Inflammatory macrophage treated with lipopolysaccharide for 1 hour (primary cell): ENCODE data around the gene LRIT2.

Experiments used
- DNase-seq, 2 donors: peaks; one replicate each; pipeline ENCODE4 v3.0.0-alpha.2; 2020 to 2022

Gene LRIT2, protein sequence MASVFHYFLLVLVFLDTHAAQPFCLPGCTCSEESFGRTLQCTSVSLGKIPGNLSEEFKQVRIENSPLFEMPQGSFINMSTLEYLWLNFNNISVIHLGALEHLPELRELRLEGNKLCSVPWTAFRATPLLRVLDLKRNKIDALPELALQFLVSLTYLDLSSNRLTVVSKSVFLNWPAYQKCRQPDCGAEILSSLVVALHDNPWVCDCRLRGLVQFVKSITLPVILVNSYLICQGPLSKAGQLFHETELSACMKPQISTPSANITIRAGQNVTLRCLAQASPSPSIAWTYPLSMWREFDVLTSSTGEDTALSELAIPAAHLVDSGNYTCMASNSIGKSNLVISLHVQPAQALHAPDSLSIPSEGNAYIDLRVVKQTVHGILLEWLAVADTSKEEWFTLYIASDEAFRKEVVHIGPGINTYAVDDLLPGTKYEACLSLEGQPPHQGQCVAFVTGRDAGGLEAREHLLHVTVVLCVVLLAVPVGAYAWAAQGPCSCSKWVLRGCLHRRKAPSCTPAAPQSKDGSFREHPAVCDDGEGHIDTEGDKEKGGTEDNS

DNA sequence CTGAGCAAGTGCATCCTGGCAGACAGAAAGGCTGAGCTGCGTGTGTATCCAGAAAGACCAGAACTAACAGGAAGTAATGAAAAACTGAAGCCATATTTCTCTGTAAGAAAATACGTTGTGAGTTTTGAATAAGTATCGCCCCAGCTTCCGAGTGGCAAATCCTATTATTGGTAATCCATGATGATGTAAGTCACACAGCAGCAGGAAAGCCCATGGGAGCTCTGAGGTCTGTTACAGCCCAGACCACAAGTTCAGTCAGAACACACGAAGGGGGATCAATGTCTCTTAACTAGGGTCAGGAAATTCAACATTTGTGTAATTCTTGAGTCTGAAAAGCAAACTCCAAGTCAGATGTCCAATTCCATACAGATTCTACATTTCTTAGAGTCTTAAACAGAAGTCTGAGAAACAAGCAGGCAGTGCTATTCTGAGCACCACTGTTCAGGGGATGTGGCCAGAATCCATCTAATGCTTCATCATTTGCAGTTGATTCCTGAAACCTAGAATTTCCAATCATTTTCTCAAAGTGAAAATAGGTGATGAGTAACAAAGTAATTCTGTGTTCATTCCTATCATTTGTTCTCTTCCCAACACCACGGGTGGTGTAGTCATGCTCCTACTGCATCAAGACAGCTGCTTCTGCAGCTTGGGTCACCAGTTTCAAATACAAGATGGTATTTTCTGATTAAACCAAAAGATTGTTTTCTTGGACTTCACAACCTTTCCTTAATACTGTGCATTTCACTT lies at the start of gene LRIT2:
Gene LRIT2, minus strand, starts transcription at position 118 of the 747 bp plus-strand sequence. Its CDS starts 24 bp downstream, at position 94.
- DNase-seq = no peak

DNA sequence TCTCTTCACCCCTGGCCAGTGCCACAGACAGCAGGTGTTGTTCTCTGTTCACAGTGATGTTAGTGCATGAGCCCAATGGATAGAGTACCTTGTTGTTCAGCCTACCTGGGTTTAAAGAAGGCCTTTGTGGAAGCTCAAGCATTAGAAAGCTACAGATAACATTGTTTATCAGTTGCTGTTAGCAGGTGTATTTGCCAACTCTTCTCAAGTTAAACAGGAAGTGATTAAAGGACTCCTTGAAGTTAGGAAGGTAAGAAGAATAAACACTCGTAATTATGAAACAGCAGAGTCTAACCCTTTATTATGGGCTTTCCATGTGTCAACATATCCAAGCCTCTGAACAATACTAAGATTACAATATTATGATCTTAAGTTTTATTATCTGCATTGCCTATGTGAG lies 45.4 kb upstream of the LRIT2 start:
- no peak for DNase-seq

DNA sequence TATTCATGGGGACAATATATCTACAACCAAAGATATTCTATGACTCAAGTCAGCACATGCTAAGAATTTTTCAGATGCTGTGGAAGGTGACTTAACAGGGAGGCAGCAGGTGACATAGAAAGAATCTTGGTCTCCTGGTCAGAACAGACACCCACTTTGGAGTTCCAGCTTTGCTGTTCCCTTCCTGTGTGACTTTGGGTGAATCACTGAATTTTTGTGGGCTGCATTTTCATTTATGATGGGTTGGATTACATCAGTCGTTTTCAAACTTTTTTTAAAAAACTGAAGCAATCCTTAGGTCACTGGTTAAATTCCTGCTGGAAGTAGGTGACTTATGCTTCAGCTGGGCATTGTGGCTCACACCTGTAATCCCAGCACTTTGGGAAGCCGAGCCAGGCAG lies 44.4 kb upstream of the LRIT2 start:
- DNase-seq = no peak

DNA sequence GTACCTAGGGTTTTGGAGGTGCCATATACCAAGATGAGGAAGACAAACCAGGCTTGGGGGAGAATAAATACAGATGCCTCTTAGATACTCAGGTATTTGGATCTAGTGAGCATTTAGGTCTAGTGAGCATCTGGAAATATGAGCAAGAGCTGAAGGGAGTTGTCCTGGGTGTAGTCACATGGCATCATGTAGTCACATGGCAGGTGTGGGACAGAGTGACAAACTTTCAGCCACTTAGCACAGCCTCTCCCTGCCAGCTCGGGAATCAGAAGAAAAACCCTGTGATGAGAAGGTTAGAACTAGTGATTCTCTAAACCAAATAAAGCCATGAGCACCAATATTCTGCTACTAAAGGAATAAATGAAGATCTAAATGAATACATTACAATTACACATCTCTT lies 43.8 kb upstream of the LRIT2 start:
- DNase-seq = no peak

DNA sequence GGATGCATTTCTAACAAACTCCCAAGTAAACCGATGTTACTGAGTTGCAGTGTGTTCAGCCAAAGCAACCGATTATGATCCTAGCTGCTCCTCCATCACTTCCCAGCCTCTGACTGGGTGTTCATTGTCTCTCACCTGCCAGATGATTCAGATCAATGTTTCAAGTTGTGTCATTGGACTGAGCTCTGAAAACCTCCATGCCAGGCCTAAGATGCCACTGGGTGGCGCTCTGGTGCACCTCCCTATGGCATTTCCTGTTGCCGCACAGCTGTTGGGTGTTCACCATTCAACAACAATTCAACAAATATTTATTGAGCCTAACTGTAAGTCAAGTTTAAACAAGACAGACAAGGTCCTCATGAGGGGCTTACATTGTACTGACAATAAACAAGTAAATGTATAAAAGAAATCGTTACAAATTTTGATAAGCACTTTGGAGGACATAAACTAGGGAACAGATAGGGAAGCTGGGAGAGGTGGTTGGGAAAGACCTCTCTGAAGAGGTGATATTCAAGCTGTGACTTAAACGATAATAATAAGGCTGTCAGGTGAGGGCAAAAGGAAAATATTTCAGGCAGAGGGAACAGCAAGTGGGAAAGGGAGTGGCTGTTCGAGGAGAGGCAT lies 42.3 kb upstream of the LRIT2 start:
- peak; percentile 18 to 53 for DNase-seq

DNA sequence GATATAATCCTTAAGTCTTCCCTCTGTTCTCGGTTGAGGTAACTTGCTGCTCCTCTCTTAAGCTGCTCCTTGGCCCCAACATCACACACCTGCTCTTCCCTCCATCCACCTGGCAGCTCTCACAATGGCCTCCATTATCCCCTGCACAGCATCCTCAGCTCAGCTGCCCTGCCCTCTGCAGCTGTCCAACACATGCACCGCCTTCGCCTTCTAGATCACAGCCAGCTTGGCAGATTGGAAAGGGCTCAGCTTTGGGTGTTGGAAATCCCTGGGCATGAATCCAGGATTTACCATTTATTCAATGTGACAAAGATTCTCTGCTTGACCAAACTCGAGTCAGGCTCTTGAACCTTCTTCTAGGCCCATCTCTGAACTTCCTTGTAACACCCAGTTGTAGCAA lies 40.1 kb upstream of the LRIT2 start:
- DNase-seq = no peak

DNA sequence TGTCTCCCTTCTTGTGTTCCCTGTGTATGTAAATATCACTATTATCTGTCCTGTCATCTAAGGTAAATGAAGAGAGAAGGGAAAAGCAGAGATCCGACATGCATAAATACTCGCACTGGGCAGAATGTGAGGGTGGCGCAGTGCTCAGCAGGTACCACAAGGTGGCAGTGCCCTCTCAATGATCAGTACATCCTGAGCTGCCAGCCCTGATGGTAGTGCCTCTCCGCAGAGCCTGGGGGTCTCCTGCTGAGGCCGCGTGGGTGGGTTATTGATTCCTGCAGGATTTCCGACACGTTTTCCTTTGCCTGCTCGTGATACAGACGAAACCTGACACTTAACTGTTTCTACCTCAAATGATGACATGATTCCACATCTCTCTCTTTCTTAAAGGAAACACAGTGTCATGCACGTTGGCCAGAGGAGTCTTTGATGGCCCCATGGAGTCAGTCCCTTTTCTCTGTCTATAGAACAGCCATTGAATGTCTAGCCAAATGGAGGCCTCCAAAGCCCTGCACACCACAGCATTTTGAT lies 39.3 kb upstream of the LRIT2 start:
- peak; percentile 19 to 74 for DNase-seq

DNA sequence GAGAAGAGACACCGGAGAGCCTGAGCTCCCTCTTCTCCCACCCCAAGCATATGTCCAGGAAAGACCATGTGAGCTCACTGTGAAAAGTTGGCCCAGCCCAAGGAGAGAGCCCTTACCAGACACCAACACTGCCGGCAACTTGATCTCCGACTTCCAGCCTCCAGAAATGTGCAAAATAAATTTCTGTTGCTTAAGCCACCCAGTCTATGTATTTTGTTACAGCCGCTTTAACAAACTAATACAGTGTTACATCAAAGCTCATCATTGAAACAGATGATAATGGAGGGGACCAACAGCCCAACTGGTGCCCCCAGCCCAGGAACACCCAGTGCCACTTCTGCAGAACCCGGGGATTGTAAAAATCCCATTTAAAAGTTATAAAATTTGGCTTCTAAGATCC lies 38.4 kb upstream of the LRIT2 start:
- no peak for DNase-seq

DNA sequence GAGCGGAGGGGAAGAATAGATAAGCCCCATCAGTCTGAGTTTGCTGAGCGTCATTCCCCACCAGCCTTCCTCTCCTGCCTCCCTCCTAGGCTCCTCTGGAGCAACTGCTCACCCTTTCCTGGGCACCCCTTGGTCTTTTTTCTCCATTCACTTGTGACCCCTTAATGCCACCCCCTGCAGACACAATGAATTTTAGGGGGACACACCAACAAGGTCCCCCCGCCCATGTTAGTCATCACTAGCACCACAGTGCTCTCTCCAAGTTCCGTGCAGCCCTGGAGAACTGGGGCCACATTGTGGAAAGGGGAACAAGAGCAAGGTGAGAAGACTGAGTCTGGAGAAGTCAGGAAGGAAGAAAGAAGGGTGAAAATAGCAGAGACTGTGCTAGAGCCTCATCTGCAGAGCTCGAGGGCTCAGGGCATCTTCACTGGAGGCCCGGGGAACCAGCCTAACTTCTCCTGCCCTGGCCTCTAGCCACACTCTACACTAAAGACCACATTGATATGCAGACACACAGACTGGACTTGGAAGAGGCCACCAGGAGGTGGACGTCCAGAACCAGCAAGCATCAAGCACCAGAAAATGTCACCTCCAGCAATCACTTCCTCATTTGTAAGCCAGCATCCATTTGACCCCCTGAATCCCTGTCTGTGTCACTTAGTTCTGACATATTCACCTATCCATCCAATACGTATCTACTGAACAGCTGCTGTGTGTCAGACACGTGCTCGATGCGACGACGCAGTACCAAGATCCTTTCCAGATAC lies 37.0 kb upstream of the LRIT2 start:
- no peak for DNase-seq

DNA sequence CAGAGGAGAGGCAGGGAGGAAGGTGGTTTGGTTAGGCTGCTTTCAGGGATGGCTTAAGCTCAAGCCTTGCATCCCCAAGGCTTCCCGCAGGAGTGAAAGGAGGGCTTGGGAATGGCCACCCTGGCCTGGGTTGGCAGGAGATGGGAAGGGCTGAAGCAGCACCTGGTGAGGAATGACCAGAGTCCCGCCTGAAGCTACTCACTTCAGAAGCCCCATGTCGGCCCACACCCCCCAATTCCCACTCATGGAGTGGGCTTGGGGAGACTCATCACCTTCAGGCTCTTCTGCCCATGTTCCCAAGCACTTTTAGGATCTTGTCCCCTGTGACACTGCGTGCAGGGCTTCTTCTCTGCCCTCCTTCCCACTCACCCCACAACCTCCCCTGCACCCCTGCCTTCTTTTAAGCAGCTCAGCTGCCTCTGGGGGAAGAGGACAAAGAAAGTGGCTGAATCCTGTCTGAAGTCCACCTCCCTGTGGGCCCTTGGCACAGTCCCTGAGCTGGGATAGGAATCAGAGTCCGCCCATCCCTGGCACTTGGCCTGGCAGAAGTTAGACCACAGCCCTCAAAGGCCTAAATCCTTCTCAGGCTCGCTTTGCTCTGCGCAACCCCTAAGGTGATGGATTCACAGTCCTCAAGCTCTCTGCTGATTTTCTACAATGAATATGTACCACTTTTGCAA lies 36.0 kb upstream of the LRIT2 start:
- no peak for DNase-seq

DNA sequence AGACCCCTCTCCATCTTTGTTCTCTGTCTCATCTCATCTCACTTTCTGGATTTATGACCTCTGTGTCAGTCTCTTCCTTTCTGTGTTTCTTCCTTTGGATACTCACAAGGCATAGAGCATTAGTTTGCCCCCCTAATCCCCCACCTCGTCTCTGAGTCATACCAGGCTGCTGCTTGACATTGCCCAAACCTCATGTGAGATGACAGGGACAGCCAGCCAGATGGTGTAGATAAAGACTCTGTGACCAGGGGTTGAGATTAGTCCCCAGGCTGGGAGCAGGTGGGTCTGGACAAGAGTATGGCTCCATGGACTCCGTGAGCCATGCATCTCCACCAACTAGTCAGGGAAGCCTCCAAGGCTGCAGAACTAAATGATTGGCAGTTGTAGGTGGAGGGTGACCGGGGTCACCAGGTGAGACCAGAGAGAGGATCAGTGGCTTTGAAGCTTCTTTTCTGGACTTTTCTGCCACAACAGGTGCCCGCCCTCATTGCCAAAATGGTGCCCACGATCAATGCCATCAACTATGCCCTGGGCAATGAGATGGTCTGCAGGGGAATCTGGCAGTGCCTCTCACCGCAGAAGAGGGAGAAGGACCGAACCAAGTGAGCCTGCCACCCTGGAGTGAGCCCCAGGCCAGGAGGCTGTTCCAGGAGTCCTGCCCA lies 32.8 kb upstream of the LRIT2 start:
- DNase-seq = no peak

DNA sequence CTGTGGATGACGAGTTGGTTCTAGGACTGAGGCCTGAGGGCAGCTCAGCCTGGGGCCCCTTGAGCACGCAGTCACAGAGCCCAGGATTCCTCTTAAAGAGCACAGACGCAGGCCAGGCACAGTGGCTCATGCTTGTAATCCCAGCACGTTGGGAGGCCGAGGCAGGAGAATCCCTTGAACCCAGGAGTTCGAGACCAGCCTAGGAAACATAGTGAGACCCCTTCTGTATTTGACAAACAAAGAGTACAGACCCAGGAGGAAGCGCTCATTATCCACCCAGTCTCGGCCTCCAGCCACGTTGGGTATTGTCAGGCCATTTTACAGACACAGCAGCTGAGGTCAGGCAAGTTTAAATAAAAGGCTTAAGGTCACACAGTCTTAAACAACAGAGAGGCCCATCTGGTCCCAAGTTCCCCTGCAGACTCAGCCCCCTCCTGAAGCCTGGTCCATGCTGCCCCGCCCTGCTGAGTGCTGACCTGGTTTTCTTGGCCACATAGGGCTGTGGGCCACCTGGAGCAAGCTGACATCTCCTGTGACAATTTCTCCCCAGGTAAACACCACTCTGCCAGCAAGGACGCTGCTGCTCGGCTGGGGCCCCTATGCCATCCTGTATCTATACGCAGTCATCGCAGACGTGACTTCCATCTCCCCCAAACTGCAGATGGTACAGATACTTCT lies 32.1 kb upstream of the LRIT2 start:
- DNase-seq = no peak

DNA sequence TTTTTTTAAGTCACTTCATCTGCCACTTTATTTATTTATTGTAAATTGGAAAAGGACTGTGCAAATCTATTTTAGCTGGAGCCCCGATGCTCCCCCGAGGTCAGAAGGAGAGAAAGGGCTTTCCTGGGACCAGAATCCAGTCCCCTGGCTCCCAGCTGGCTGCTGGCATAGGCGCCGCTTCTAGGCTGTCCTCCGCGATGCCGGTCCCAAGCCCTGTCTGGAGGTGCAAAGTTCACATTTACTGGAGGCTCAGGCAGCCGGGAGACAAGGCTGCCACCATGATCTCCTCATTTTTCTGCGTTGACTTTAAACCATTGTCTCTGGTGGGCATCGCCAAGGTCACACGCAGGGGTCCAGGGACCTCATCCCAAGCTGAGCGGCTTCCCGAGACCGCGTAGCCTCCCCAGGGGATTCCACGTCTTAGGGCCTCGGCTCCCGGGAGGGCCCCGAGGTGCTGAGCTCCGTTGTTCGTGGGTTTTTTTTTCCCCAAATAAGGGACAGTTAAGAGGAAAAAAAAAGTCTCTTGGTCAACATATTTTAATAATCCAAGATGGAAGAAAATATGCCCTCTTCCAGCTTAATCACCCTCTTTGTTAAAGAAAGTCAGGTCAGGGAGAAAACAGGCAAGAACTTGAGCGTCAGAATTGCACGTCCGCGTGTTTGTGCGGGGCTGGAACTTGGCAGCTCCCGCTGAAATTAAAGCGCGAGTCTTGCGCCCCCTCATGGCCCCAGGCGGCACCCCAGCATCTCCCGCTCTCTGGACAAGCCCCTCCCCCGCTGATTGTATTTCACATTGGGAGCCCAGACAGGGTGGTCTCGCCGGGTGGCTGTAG lies 31.4 kb upstream of the LRIT2 start:
- DNase-seq = peak in 1 of 2 donors; percentile 14

DNA sequence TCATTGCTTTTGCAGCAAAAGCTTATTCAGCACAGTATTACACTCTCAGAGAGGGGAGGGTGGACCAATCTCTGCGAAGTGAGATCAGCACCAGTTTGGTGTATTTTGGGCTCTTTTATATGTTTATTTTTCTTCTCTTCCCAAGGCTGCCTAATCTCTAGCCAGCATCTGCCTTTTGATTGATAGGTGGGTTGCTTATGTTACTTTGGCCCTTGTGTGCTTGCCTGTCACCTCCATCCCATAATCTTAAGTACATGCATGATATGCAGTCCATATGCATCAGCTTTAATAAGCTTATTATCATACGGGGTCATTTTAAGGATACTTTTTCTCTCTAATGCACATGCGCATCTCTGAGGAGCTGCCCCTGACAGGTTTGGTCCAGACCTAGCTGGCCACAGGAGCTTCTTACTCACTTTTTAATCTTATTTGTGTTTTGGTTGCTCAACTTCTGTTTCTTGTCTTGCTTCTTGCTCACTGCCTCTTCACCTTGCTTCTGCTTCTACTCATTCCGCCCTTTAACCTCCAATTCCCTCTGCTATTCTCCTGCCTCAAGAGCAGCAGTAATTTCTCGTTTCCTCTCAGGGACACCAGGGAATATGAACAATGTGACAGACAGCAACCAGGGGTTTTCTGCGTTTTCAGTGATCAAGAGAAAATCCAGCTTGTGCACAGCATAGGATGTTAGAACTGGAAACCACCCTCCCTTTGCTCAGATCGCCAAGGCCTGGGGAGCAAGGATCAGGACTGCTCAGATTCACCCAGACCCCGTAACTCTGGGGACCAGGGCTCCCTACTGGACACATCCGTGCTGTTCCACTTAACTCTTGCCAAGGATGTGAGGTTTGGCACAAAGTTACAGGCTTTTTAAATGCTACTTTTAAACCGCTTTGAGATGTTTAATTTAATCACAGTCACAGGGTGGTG lies 29.5 kb upstream of the LRIT2 start:
- DNase-seq = no peak

DNA sequence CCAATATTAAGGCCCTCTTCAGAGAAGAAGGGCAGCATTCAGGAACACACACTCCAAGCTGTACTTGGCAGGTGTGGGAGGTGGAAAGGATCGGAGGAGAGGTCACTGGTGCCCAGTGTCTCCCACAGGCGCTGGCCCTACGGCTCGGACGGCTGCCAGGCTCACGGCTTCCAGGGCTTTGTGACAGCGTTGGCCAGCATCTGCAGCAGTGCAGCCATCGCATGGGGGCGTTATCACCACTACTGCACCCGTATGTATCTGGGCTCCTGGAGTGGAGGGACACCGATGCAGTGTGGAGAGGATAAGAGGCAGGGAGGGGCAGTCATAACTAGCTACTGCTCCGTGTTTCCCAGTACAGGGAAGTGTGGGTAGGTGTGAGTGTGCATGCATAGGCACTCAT lies 23.4 kb upstream of the LRIT2 start:
- DNase-seq = no peak

DNA sequence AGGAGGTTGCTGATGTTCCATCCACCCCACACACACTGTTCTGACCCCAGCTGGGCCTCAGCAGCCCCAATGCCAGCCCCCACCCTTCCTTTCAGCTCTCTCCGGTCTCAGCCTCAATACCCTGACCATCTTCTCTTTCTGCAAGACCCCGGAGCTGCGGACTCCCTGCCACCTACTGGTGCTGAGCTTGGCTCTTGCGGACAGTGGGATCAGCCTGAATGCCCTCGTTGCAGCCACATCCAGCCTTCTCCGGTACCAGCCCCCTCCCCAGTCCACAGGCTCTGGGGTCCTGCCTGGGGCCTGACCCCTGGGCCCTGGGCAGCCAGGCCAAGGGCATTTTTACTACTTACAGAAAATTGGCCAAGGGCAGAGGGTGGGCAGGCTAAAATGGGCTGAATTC lies 22.2 kb upstream of the LRIT2 start:
- no peak for DNase-seq

DNA sequence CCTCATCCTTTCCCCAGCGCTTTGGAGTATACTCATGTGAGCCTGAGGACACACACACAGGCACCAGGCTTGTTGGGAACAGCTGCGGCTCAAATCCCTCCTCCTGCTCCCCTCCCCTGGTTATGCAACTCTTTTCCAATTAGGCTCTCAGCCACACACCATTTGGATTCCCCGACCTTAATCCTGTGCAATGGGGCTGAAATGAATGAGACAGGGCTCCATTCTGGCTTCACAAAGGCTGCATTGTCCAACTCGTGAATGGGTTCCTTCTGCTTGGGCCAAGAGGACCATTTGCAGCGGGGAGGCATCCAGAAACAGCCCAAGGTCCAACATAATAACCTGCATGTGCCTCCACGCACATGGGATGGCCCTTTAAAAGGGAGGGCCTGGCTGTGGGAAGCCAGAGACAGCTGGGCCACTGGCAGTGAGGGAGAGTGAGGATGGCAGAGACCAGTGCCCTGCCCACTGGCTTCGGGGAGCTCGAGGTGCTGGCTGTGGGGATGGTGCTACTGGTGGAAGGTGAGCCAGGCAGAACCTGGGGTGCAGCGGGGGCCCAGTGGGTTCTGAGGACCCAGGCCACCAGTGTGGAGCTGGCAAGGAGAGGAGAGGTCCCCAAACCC lies 19.4 kb upstream of the LRIT2 start, which contains the start of gene RGR:
Gene RGR, plus strand, starts transcription at position 403 of the 620 bp plus-strand sequence. Its CDS starts 38 bp downstream, at position 441.
- no peak for DNase-seq

DNA sequence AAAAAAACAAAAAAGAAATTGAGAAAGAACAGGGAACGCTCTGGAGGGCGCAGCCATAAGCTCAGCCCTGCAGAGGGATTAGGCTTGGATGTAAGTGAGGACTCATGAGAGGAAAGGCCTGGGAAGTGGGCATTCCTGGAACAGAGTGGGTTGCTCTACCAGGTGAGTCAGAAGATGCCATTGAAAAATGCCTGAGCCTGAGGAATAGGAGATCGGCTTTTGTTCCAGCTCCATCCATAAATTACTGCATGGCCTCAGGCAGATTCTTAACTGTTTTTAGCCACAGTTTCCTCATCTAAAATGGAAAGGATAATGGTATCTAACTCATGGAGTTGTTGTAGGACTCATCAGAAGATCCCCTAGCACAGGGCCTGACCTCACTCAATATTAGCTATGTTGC lies 18.4 kb upstream of the LRIT2 start:
- DNase-seq = no peak
